ENCODE data around the gene CLK4. TPM values are rescaled to one million over a fixed set of nuclear protein-coding genes. Genes with fewer than 3 reads are reported as not detected.

CLK4 gene
- total and polyA plus RNA-seq, 4 donors, result 11.6 to 39.5 (median 31.6) TPM

DNA sequence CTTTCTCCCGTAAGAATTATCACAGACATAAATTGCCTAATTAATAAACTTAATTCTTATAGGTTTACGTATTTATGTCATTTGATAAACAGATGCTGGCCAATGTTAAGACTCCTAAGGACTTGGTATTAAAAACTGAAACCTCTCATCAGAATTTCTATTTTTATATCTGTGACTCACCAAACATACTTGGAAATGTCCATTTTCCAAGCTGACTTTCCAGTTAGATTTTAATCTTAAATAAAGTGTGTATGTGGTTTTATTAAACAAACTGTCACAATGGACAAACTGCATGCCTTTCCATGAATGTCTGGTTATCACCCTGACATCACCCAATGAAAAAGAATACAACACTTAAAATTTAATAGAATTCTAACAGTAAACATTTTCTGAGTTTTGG lies 24.1 kb downstream of the CLK4 start:
- no peak for ATAC-seq (ENCODE audit: low FRiP score)
- no peaks in the 10 kb centered on the region for H3K4me1 ChIP-seq (ENCODE audit: control insufficient read depth in 1 of 2, insufficient read depth in 2 of 2, low read length in 2 of 2)
- H3K4me3 ChIP-seq (ENCODE audit: low read length in 2 of 2), result no peak overlapping the region
- H3K9me3 ChIP-seq (ENCODE audit: control insufficient read depth, low read length), result no peaks in the 10 kb centered on the region
- WGBS, 2 donors, result 18 to 22% methylated on average over 2 of the region's 2 CpGs
- intact Hi-C loops (cut with DNase I), result no loop called here
- H3K27me3 ChIP-seq (ENCODE audit: control insufficient read depth in 1 of 2, insufficient read depth in 2 of 2, low read length in 1 of 2), result no peaks in the 10 kb centered on the region
- no peak overlapping the region for H3K27ac ChIP-seq (ENCODE audit: low read depth in 1 of 2, low read length in 2 of 2)
- no peak for DNase-seq
- H3K36me3 ChIP-seq (ENCODE audit: control insufficient read depth in 1 of 2, insufficient read depth in 2 of 2, low read length in 1 of 2), result peaks cover 3 to 4% of the 10 kb centered on the region in 2 donors

DNA sequence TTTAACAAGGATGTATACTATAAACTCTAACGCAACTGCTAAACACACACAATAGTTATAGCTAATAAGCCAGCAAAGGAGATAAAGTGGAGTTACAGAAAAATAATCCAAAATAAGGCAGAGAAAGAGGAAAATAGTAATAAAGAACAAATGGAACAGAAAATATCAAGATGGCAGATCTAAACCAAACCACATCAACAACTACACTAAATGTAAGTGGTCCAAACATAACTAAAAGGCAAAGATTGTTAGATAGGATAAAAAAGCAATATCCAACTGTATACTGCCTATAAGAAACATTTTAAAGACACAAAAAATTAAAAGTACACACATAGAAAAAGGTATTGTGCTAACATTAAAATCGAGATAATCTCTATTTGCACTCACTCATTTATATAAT lies 31.1 kb downstream of the CLK4 start:
- H3K9me3 ChIP-seq (ENCODE audit: control insufficient read depth, low read length), result no peaks in the 10 kb centered on the region
- no peaks in the 10 kb centered on the region for H3K36me3 ChIP-seq (ENCODE audit: control insufficient read depth in 1 of 2, insufficient read depth in 2 of 2, low read length in 1 of 2)
- ATAC-seq (ENCODE audit: low FRiP score) (no peak), DNase-seq (no peak)
- no peaks in the 10 kb centered on the region for H3K4me1 ChIP-seq (ENCODE audit: control insufficient read depth in 1 of 2, insufficient read depth in 2 of 2, low read length in 2 of 2)
- WGBS, 2 donors, result 97% methylated on average over 2 of the region's 2 CpGs
- intact Hi-C loops (cut with DNase I), result no loop called here
- no peak overlapping the region for H3K4me3 ChIP-seq (ENCODE audit: low read length in 2 of 2)
- H3K27me3 ChIP-seq (ENCODE audit: control insufficient read depth in 1 of 2, insufficient read depth in 2 of 2, low read length in 1 of 2), result no peaks in the 10 kb centered on the region
- H3K27ac ChIP-seq (ENCODE audit: low read depth in 1 of 2, low read length in 2 of 2), result no peak overlapping the region

DNA sequence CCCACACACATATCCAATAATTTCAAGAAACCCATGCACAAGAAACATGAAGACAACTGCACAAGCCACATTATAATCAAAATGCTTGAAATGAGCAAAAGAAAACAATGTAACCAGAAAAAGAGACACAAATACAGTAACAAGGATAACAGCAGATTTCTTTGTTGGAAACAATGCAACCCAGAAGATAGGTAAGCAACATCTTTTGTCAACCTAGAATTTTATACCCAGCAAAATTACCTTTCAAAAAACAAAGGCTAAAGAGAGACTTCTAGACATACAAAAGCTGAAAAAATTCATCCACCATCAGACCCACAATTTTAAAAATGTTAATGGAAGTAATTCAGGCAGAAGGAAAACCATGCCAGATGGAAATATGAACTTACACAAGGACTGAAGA lies 31.7 kb downstream of the CLK4 start:
- Histone ChIP-seq H3K4me3 (ENCODE audit: low read length in 2 of 2) (no peak overlapping the region), H3K36me3 (ENCODE audit: control insufficient read depth in 1 of 2, insufficient read depth in 2 of 2, low read length in 1 of 2) (no peaks in the 10 kb centered on the region), H3K27ac (ENCODE audit: low read depth in 1 of 2, low read length in 2 of 2) (no peak overlapping the region), H3K9me3 (ENCODE audit: control insufficient read depth, low read length) (no peaks in the 10 kb centered on the region), H3K27me3 (ENCODE audit: control insufficient read depth in 1 of 2, insufficient read depth in 2 of 2, low read length in 1 of 2) (no peaks in the 10 kb centered on the region), H3K4me1 (ENCODE audit: control insufficient read depth in 1 of 2, insufficient read depth in 2 of 2, low read length in 2 of 2) (no peaks in the 10 kb centered on the region)
- DNase-seq, result no peak
- no peak for ATAC-seq (ENCODE audit: low FRiP score)
- intact Hi-C loops (cut with DNase I), result no loop called here

GRCh38 chr5:178590924-178591423 lies 35.9 kb downstream of the CLK4 start:
- Histone ChIP-seq H3K9me3 (ENCODE audit: control insufficient read depth, low read length) (no peaks in the 10 kb centered on the region), H3K27me3 (ENCODE audit: control insufficient read depth in 1 of 2, insufficient read depth in 2 of 2, low read length in 1 of 2) (no peaks in the 10 kb centered on the region), H3K36me3 (ENCODE audit: control insufficient read depth in 1 of 2, insufficient read depth in 2 of 2, low read length in 1 of 2) (no peaks in the 10 kb centered on the region), H3K27ac (ENCODE audit: low read depth in 1 of 2, low read length in 2 of 2) (no peak overlapping the region), H3K4me1 (ENCODE audit: control insufficient read depth in 1 of 2, insufficient read depth in 2 of 2, low read length in 2 of 2) (no peaks in the 10 kb centered on the region), H3K4me3 (ENCODE audit: low read length in 2 of 2) (peak overlapping the region; percentile 6 to 43)
- intact Hi-C loops (cut with DNase I), result loop anchor here in 1 of 2 donors (5.0 kb wide), 1 partner anchor 36 kb away; the partner anchor contains the start of gene CLK4
- WGBS, 2 donors, result 6 to 7% methylated on average over 9 of the region's 9 CpGs
- no peak for ATAC-seq (ENCODE audit: low FRiP score)
- no peak for DNase-seq

DNA sequence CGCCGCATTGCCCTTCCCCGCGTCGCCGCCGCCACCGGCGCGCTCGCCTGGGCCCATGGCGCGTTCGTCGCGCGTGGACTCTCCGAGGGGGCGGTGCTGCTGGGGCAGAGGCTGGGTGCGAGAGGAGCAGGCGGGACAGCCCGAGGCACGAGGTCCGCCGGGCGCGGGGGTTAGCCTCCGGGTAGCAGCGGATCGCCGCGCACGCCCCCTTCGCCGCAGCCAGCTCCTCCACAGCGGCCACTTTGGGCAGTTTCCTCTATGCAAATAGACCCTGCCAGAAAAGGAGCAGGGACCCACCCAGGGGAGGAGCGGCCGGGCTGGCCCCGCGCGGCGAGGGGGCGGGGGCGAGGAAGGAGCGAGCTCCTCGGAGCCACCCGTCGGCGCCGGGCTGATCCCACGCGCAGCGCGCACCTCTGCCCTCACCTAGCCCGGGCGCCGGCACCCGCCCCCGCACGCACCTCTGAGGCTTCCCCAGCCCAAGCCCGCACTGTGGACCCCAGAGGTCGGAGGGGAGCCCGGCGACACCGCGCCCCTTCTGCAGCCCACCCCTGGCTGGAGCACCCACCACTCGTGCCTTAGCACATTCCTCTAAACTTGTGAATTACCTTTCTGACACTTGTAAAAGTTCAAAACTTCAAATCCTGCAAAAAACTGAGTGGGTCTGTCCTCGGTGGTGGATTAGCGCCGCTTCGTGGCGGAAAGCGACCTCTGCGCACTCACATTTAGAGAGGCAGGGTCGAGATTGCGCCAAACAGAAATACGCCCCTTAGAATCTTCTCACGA lies 36.5 kb downstream of the CLK4 start, which contains the start of gene COL23A1:
Gene COL23A1 (minus strand): TSS at position 253 of the 783 bp plus-strand sequence.
- Histone ChIP-seq H3K27me3 (ENCODE audit: control insufficient read depth in 1 of 2, insufficient read depth in 2 of 2, low read length in 1 of 2) (no peaks in the 10 kb centered on the region), H3K4me1 (ENCODE audit: control insufficient read depth in 1 of 2, insufficient read depth in 2 of 2, low read length in 2 of 2) (no peaks in the 10 kb centered on the region), H3K4me3 (ENCODE audit: low read length in 2 of 2) (peak within 1 kb of the TSS; percentile 6 to 43), H3K9me3 (ENCODE audit: control insufficient read depth, low read length) (no peaks in the 10 kb centered on the region), H3K36me3 (ENCODE audit: control insufficient read depth in 1 of 2, insufficient read depth in 2 of 2, low read length in 1 of 2) (no peaks in the 10 kb centered on the region), H3K27ac (ENCODE audit: low read depth in 1 of 2, low read length in 2 of 2) (peak within 1 kb of the TSS in 1 of 2 donors; percentile 22)
- DNase-seq (peak; percentile 78 to 86), ATAC-seq (ENCODE audit: low FRiP score) (peak; percentile 67)
- 1% methylated on average over 50 to 78 of the region's 78 CpGs for WGBS, 2 donors
- intact Hi-C loops (cut with DNase I), result loop anchor here in 1 of 2 donors (5.0 kb wide), 1 partner anchor 37 kb away; the partner anchor contains the start of gene CLK4

DNA sequence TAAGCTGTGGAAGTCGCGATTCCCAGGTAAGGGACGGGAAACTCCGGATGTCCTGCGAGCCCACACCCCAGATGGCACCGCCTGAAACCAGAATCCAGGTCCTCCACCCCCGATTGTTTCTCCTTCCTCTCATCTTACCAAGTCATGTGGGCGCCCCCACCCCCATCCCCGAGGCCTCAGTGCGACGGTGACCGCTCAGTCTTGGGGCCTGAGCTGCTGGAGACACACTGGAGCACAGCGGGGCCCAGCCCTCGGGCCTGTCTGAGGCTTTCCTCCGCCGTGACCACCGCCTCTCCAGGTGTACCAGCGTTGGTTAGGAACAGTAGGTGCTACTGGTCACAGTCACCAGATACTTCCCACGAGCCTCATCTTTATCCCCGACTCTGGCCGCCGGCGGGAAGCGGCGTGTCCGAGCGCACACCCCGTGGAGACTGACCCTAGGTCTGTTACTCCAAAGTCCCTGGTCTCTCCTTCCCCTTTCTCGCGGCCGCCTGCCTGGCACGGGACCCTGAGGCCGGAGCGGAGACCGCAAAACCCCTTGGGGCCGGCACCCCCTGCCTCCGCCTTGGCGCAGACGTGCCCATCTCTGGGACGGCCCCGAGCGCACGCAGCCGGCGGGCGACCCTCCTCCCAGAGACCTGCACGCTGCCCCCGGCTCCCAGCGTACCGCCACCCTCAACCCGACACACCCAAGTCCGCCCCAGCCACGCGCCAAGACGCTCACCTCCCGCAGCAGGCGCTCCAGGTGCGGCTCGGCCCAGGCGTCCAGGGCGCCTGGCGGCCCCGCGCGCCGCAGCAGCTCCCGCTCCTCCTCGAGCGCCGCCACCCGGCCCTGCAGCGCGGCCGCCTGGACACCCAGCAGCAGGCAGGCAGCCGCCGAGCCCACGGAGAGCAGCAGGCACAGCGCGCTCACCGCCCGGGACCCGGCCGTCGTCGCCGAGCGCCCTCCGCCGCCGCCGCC lies 37.4 kb downstream of the CLK4 start:
- Histone ChIP-seq H3K27ac (ENCODE audit: low read depth in 1 of 2, low read length in 2 of 2) (no peak overlapping the region), H3K27me3 (ENCODE audit: control insufficient read depth in 1 of 2, insufficient read depth in 2 of 2, low read length in 1 of 2) (no peaks in the 10 kb centered on the region), H3K4me3 (ENCODE audit: low read length in 2 of 2) (peak overlapping the region in 1 of 2 donors; percentile 43), H3K9me3 (ENCODE audit: control insufficient read depth, low read length) (no peaks in the 10 kb centered on the region), H3K36me3 (ENCODE audit: control insufficient read depth in 1 of 2, insufficient read depth in 2 of 2, low read length in 1 of 2) (no peaks in the 10 kb centered on the region), H3K4me1 (ENCODE audit: control insufficient read depth in 1 of 2, insufficient read depth in 2 of 2, low read length in 2 of 2) (no peaks in the 10 kb centered on the region)
- WGBS, 2 donors, result 16 to 18% methylated on average over 81 to 91 of the region's 91 CpGs
- intact Hi-C loops (cut with DNase I), result loop anchor here in 1 of 2 donors (5.0 to 10.0 kb wide), 3 partner anchors 38 to 307 kb away; partner anchors contain the start of gene CLK4
- ATAC-seq (ENCODE audit: low FRiP score) (no peak), DNase-seq (peak in 1 of 2 donors; percentile 55)

DNA sequence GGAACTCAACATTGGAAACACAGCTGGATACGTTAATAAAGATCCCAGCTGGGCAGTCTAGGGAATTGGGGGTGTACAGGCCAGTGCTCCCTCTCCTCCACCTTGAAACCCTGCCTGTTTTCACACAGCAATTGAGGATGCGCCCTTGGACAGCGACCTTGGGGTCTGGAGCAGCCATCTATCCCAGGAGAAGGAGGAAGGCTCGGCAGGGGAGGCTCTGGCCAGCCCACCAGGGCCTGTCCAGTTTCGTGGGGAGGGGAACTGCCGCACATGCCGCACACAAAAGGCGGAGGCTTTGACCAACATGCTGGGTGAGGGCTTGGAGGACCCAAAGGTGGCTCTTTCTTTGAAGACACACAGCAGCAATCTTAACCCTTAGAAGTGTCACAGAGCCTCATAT lies 38.1 kb downstream of the CLK4 start:
- Histone ChIP-seq H3K27ac (ENCODE audit: low read depth in 1 of 2, low read length in 2 of 2) (no peak overlapping the region), H3K27me3 (ENCODE audit: control insufficient read depth in 1 of 2, insufficient read depth in 2 of 2, low read length in 1 of 2) (no peaks in the 10 kb centered on the region), H3K4me3 (ENCODE audit: low read length in 2 of 2) (no peak overlapping the region), H3K9me3 (ENCODE audit: control insufficient read depth, low read length) (no peaks in the 10 kb centered on the region), H3K4me1 (ENCODE audit: control insufficient read depth in 1 of 2, insufficient read depth in 2 of 2, low read length in 2 of 2) (no peaks in the 10 kb centered on the region), H3K36me3 (ENCODE audit: control insufficient read depth in 1 of 2, insufficient read depth in 2 of 2, low read length in 1 of 2) (no peaks in the 10 kb centered on the region)
- no peak for DNase-seq
- intact Hi-C loops (cut with DNase I), result loop anchor here in 1 of 2 donors (5.0 to 10.0 kb wide), 2 partner anchors 124 to 306 kb away; no protein-coding TSS in a partner anchor
- no peak for ATAC-seq (ENCODE audit: low FRiP score)
- 91% methylated on average over 8 of the region's 8 CpGs for WGBS, 2 donors

DNA sequence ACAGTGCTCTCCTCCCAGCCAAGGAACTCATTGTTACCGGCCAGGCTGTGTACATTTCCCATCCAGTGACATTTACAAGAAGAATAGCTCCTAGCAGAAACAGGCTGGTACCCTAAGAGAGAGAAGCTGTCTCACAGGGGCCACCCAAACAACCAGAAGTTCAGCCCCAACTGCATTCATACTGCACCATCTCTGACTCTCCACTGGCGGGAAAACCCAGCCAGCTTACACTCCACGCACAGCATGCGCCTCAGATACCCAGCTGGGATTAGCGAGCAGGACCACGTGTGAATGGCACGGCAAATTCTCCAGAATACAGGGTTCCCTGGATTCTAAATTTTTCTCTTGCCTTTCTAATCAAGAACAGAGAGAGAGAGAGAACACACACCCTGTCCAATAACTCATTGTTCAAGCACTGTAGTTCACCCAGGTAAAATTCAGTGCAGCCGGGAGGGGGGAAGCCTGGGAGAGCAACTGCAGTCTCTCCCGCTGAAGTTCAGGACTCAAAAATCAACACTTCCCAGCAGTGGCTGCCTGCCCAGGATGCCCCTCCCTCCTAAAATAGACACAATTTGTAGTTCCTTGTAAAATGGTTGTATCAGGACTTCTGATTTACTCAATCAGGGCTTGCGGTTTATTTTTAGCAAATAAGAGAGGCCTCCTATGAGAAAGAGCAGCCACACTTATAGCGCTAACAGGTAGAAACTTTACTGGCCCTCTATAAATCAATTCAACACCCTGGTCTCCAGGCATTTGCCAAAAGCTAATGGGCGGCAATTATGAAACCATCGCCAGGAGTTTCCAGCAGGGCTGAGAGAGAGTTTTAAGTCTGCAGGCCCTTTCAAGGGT lies 38.9 kb downstream of the CLK4 start:
- DNase-seq (no peak), ATAC-seq (ENCODE audit: low FRiP score) (no peak)
- no peak overlapping the region for H3K27ac ChIP-seq (ENCODE audit: low read depth in 1 of 2, low read length in 2 of 2)
- H3K4me1 ChIP-seq (ENCODE audit: control insufficient read depth in 1 of 2, insufficient read depth in 2 of 2, low read length in 2 of 2), result no peaks in the 10 kb centered on the region
- H3K4me3 ChIP-seq (ENCODE audit: low read length in 2 of 2), result no peak overlapping the region
- H3K27me3 ChIP-seq (ENCODE audit: control insufficient read depth in 1 of 2, insufficient read depth in 2 of 2, low read length in 1 of 2), result no peaks in the 10 kb centered on the region
- WGBS, 2 donors, result 59 to 67% methylated on average over 13 of the region's 13 CpGs
- intact Hi-C loops (cut with DNase I), result loop anchor here in 1 of 2 donors (5.0 to 10.0 kb wide), 2 partner anchors 123 to 306 kb away; no protein-coding TSS in a partner anchor
- no peaks in the 10 kb centered on the region for H3K36me3 ChIP-seq (ENCODE audit: control insufficient read depth in 1 of 2, insufficient read depth in 2 of 2, low read length in 1 of 2)
- H3K9me3 ChIP-seq (ENCODE audit: control insufficient read depth, low read length), result no peaks in the 10 kb centered on the region
